Measurements from ENCODE around the gene CXCL16. TPM values are rescaled to one million over a fixed set of nuclear protein-coding genes. Genes with fewer than 3 reads are reported as not detected.

CXCL16 gene
- total and polyA plus RNA-seq, 2 of the 13 experiments (the other 11 are each of a cell fraction or from before 2014, with no cell fraction given), result 9.4 to 101 TPM

GRCh38 chr17:4739122-4740024 is at the start of gene CXCL16, which contains the start of gene ZMYND15 (continued):
- TF ChIP-seq MXD3 (CRISPR knock-in tag; IDR thresholded peaks at IDR 0.05) (no peak; the same call in 1 of the 2 replicates), ISX (CRISPR knock-in tag; conservative IDR thresholded peaks at IDR 0.05) (no peak), RERE (CRISPR knock-in tag; IDR thresholded peaks at IDR 0.05; ENCODE audit: low read depth) (0 out of 2 replicates have a peak, but pooled peaks have one; percentile 23), CEBPB (IDR thresholded peaks at IDR 0.05; ENCODE audit: borderline replicate concordance, low read depth, low read length) (no peak), ZNF552 (CRISPR knock-in tag; IDR thresholded peaks at IDR 0.05; ENCODE audit: borderline replicate concordance) (0 out of 2 replicates have a peak, but pooled peaks have one; percentile 35), ZNF530 (CRISPR knock-in tag; IDR thresholded peaks at IDR 0.05; ENCODE audit: low read depth) (no peak), DNMT1 (CRISPR knock-in tag; IDR thresholded peaks at IDR 0.05) (no peak), ETS1 (CRISPR knock-in tag; IDR thresholded peaks at IDR 0.05) (no peak), ZNF772 (CRISPR knock-in tag; IDR thresholded peaks at IDR 0.05) (peak; percentile 59; the same call in 1 of the 2 replicates), NR2F6 (IDR thresholded peaks at IDR 0.05) (no peak), NR2F6 (CRISPR knock-in tag; IDR thresholded peaks at IDR 0.05) (no peak), ZNF232 (CRISPR knock-in tag; IDR thresholded peaks at IDR 0.05; ENCODE audit: borderline replicate concordance) (0 out of 2 replicates have a peak, but pooled peaks have one; percentile 1), PRDM10 (CRISPR knock-in tag; IDR thresholded peaks at IDR 0.05; ENCODE audit: low read depth) (no peak), ZEB1 (IDR thresholded peaks at IDR 0.05; ENCODE audit: insufficient replicate concordance, low read depth) (peak; percentile 23), JDP2 (CRISPR knock-in tag; IDR thresholded peaks at IDR 0.05; ENCODE audit: borderline replicate concordance) (no peak), ZNF724P (CRISPR knock-in tag; IDR thresholded peaks at IDR 0.05; ENCODE audit: borderline replicate concordance) (no peak), ZBTB7B (CRISPR knock-in tag; IDR thresholded peaks at IDR 0.05) (no peak), ZNF468 (CRISPR knock-in tag; IDR thresholded peaks at IDR 0.05) (no peak), ZNF660 (CRISPR knock-in tag; IDR thresholded peaks at IDR 0.05; ENCODE audit: borderline replicate concordance, low read depth) (no peak)

Data from HepG2 (cell line).